Measurements from ENCODE around the gene L3MBTL4.
A peak's percentile ranks its signal among the peaks of the same experiment; 100 is the strongest.

The L3MBTL4 gene

GRCh38 chr18:6255116-6255705, 159.5 kb downstream of the L3MBTL4 start:
- Mint-ChIP-seq H3K4me3 (no peak overlapping the region), H3K9me3 (peaks cover 18% of the 10 kb centered on the region), H3K27ac (peak overlapping the region; percentile 64), H3K27me3 (no peaks in the 10 kb centered on the region), H3K4me1 (ENCODE audit: low read depth) (peaks cover 27% of the 10 kb centered on the region), H3K36me3 (ENCODE audit: low read depth) (no peaks in the 10 kb centered on the region)
- intact Hi-C loops (cut with micrococcal nuclease) = no loop called here

- no peak overlapping the region for H3K4me3 Mint-ChIP-seq
- H3K9me3 Mint-ChIP-seq = peaks cover 11% of the 10 kb centered on the region
- intact Hi-C loops (cut with micrococcal nuclease) = no loop called here
- H3K27ac Mint-ChIP-seq = no peak overlapping the region
- no peaks in the 10 kb centered on the region for H3K36me3 Mint-ChIP-seq (ENCODE audit: low read depth)
- H3K27me3 Mint-ChIP-seq = no peaks in the 10 kb centered on the region
- peaks cover 27% of the 10 kb centered on the region for H3K4me1 Mint-ChIP-seq (ENCODE audit: low read depth)
Measured at GRCh38 chr18:6254456-6254855, 160.3 kb downstream of the L3MBTL4 start.

- Mint-ChIP-seq H3K27ac (no peak overlapping the region), H3K9me3 (no peaks in the 10 kb centered on the region), H3K36me3 (ENCODE audit: low read depth) (no peaks in the 10 kb centered on the region), H3K4me3 (no peak overlapping the region), H3K27me3 (no peaks in the 10 kb centered on the region), H3K4me1 (ENCODE audit: low read depth) (peaks cover 14% of the 10 kb centered on the region)
- intact Hi-C loops (cut with micrococcal nuclease) = no loop called here
Measured at GRCh38 chr18:6251084-6251483, 163.6 kb downstream of the L3MBTL4 start.

- Mint-ChIP-seq H3K4me3 (no peak overlapping the region), H3K36me3 (ENCODE audit: low read depth) (no peaks in the 10 kb centered on the region), H3K27ac (no peak overlapping the region), H3K9me3 (no peaks in the 10 kb centered on the region), H3K4me1 (ENCODE audit: low read depth) (peaks cover 2% of the 10 kb centered on the region), H3K27me3 (no peaks in the 10 kb centered on the region)
- intact Hi-C loops (cut with micrococcal nuclease) = no loop called here
Measured at GRCh38 chr18:6249788-6250187, 164.9 kb downstream of the L3MBTL4 start.

- no peaks in the 10 kb centered on the region for H3K27me3 Mint-ChIP-seq
- H3K27ac Mint-ChIP-seq = no peak overlapping the region
- intact Hi-C loops (cut with micrococcal nuclease) = no loop called here
- H3K9me3 Mint-ChIP-seq = no peaks in the 10 kb centered on the region
- no peaks in the 10 kb centered on the region for H3K36me3 Mint-ChIP-seq (ENCODE audit: low read depth)
- no peaks in the 10 kb centered on the region for H3K4me1 Mint-ChIP-seq (ENCODE audit: low read depth)
- H3K4me3 Mint-ChIP-seq = no peak overlapping the region
Measured at GRCh38 chr18:6249170-6249569, 165.5 kb downstream of the L3MBTL4 start.

GRCh38 chr18:6248017-6248416, 166.7 kb downstream of the L3MBTL4 start:
- Mint-ChIP-seq H3K27ac (no peak overlapping the region), H3K27me3 (no peaks in the 10 kb centered on the region), H3K36me3 (ENCODE audit: low read depth) (no peaks in the 10 kb centered on the region), H3K9me3 (no peaks in the 10 kb centered on the region), H3K4me3 (no peak overlapping the region), H3K4me1 (ENCODE audit: low read depth) (no peaks in the 10 kb centered on the region)
- intact Hi-C loops (cut with micrococcal nuclease) = no loop called here

- no peaks in the 10 kb centered on the region for H3K27me3 Mint-ChIP-seq
- no peaks in the 10 kb centered on the region for H3K4me1 Mint-ChIP-seq (ENCODE audit: low read depth)
- H3K9me3 Mint-ChIP-seq = no peaks in the 10 kb centered on the region
- H3K36me3 Mint-ChIP-seq (ENCODE audit: low read depth) = no peaks in the 10 kb centered on the region
- no peak overlapping the region for H3K27ac Mint-ChIP-seq
- intact Hi-C loops (cut with micrococcal nuclease) = no loop called here
- no peak overlapping the region for H3K4me3 Mint-ChIP-seq
Measured at GRCh38 chr18:6242004-6242403, 172.7 kb downstream of the L3MBTL4 start.

GRCh38 chr18:6239716-6240115, 175.0 kb downstream of the L3MBTL4 start:
- no peaks in the 10 kb centered on the region for H3K36me3 Mint-ChIP-seq (ENCODE audit: low read depth)
- H3K4me3 Mint-ChIP-seq = no peak overlapping the region
- no peaks in the 10 kb centered on the region for H3K27me3 Mint-ChIP-seq
- H3K4me1 Mint-ChIP-seq (ENCODE audit: low read depth) = no peaks in the 10 kb centered on the region
- no peaks in the 10 kb centered on the region for H3K9me3 Mint-ChIP-seq
- no peak overlapping the region for H3K27ac Mint-ChIP-seq
- intact Hi-C loops (cut with micrococcal nuclease) = no loop called here

GRCh38 chr18:6236258-6236657, 178.5 kb downstream of the L3MBTL4 start:
- Mint-ChIP-seq H3K9me3 (no peaks in the 10 kb centered on the region), H3K27ac (no peak overlapping the region), H3K36me3 (ENCODE audit: low read depth) (no peaks in the 10 kb centered on the region), H3K4me1 (ENCODE audit: low read depth) (no peaks in the 10 kb centered on the region), H3K4me3 (no peak overlapping the region), H3K27me3 (no peaks in the 10 kb centered on the region)
- intact Hi-C loops (cut with micrococcal nuclease) = no loop called here

- Mint-ChIP-seq H3K27ac (no peak overlapping the region), H3K9me3 (peaks cover 8% of the 10 kb centered on the region), H3K4me1 (ENCODE audit: low read depth) (no peaks in the 10 kb centered on the region), H3K4me3 (no peak overlapping the region), H3K27me3 (no peaks in the 10 kb centered on the region), H3K36me3 (ENCODE audit: low read depth) (no peaks in the 10 kb centered on the region)
- intact Hi-C loops (cut with micrococcal nuclease) = no loop called here
Measured at GRCh38 chr18:6222271-6222670, 192.4 kb downstream of the L3MBTL4 start.

GRCh38 chr18:6221602-6222014, 193.1 kb downstream of the L3MBTL4 start:
- peaks cover 8% of the 10 kb centered on the region for H3K9me3 Mint-ChIP-seq
- no peak overlapping the region for H3K4me3 Mint-ChIP-seq
- H3K27ac Mint-ChIP-seq = no peak overlapping the region
- intact Hi-C loops (cut with micrococcal nuclease) = no loop called here
- H3K36me3 Mint-ChIP-seq (ENCODE audit: low read depth) = no peaks in the 10 kb centered on the region
- H3K4me1 Mint-ChIP-seq (ENCODE audit: low read depth) = no peaks in the 10 kb centered on the region
- H3K27me3 Mint-ChIP-seq = no peaks in the 10 kb centered on the region

GRCh38 chr18:6220129-6220528, 194.6 kb downstream of the L3MBTL4 start:
- no peak overlapping the region for H3K4me3 Mint-ChIP-seq
- intact Hi-C loops (cut with micrococcal nuclease) = no loop called here
- H3K4me1 Mint-ChIP-seq (ENCODE audit: low read depth) = no peaks in the 10 kb centered on the region
- no peaks in the 10 kb centered on the region for H3K36me3 Mint-ChIP-seq (ENCODE audit: low read depth)
- no peaks in the 10 kb centered on the region for H3K27me3 Mint-ChIP-seq
- H3K27ac Mint-ChIP-seq = no peak overlapping the region
- peaks cover 8% of the 10 kb centered on the region for H3K9me3 Mint-ChIP-seq

- no peaks in the 10 kb centered on the region for H3K36me3 Mint-ChIP-seq (ENCODE audit: low read depth)
- no peaks in the 10 kb centered on the region for H3K4me1 Mint-ChIP-seq (ENCODE audit: low read depth)
- H3K27ac Mint-ChIP-seq = no peak overlapping the region
- H3K27me3 Mint-ChIP-seq = no peaks in the 10 kb centered on the region
- intact Hi-C loops (cut with micrococcal nuclease) = no loop called here
- no peaks in the 10 kb centered on the region for H3K9me3 Mint-ChIP-seq
- no peak overlapping the region for H3K4me3 Mint-ChIP-seq
Measured at GRCh38 chr18:6219116-6219717, 195.5 kb downstream of the L3MBTL4 start.

GRCh38 chr18:6215888-6216287, 198.8 kb downstream of the L3MBTL4 start:
- Mint-ChIP-seq H3K4me1 (ENCODE audit: low read depth) (no peaks in the 10 kb centered on the region), H3K27me3 (no peaks in the 10 kb centered on the region), H3K4me3 (no peak overlapping the region), H3K36me3 (ENCODE audit: low read depth) (no peaks in the 10 kb centered on the region), H3K27ac (no peak overlapping the region), H3K9me3 (no peaks in the 10 kb centered on the region)
- intact Hi-C loops (cut with micrococcal nuclease) = no loop called here

- Mint-ChIP-seq H3K4me1 (ENCODE audit: low read depth) (no peaks in the 10 kb centered on the region), H3K4me3 (no peak overlapping the region), H3K36me3 (ENCODE audit: low read depth) (no peaks in the 10 kb centered on the region), H3K9me3 (no peaks in the 10 kb centered on the region), H3K27me3 (no peaks in the 10 kb centered on the region), H3K27ac (no peak overlapping the region)
- intact Hi-C loops (cut with micrococcal nuclease) = no loop called here
Measured at GRCh38 chr18:6211174-6211504, 203.6 kb downstream of the L3MBTL4 start.
